ENCODE results near the gene GXYLT1.
"Not testable (repeated sequence)": the region's sequence is repeated elsewhere in the genome, so short reads cannot be mapped to it uniquely, and the experiment has no call there.

GXYLT1 gene, protein sequence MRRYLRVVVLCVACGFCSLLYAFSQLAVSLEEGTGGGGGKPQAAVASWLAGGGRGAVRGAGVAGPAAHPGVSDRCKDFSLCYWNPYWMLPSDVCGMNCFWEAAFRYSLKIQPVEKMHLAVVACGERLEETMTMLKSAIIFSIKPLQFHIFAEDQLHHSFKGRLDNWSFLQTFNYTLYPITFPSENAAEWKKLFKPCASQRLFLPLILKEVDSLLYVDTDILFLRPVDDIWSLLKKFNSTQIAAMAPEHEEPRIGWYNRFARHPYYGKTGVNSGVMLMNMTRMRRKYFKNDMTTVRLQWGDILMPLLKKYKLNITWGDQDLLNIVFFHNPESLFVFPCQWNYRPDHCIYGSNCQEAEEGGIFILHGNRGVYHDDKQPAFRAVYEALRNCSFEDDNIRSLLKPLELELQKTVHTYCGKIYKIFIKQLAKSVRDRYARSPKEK

DNA sequence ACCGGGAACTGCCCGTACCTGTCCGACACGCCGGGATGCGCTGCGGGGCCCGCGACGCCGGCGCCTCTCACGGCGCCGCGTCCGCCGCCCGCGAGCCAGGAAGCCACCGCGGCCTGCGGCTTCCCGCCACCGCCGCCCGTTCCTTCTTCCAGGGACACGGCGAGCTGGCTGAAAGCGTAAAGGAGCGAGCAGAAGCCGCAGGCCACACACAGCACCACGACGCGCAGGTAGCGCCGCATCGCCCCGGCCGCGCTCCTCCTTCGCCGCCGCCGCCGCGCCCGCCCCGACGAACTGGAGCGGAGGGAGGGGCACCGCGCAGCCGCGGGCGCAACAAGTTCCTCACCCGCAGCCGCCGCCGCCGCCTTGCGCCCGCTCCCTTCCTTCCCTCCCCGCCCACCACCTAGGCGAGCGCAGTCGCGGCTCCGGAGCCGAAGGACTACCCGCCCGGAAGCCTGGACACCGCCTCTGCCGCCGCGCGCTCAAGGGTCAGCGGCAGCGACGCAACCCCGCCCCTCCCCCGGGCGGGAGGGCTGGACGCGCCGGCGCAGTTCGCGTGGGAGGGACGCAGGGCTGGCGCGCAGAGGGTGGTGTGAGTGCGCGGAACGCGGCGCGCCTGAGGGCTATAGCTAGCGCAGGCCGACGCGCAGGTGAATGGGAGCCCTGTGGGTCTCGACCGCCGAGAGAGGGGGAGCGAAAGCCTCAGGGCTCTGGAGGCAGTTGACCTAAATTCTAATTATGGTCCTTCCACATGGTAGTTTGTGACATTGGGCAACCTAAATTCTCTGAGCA, at the start of gene GXYLT1:
Gene GXYLT1 (minus strand): TSS at position 467 of the 789 bp plus-strand sequence. CDS start 228 bp downstream, at position 239.
- TF ChIP-seq, protein P1, sequence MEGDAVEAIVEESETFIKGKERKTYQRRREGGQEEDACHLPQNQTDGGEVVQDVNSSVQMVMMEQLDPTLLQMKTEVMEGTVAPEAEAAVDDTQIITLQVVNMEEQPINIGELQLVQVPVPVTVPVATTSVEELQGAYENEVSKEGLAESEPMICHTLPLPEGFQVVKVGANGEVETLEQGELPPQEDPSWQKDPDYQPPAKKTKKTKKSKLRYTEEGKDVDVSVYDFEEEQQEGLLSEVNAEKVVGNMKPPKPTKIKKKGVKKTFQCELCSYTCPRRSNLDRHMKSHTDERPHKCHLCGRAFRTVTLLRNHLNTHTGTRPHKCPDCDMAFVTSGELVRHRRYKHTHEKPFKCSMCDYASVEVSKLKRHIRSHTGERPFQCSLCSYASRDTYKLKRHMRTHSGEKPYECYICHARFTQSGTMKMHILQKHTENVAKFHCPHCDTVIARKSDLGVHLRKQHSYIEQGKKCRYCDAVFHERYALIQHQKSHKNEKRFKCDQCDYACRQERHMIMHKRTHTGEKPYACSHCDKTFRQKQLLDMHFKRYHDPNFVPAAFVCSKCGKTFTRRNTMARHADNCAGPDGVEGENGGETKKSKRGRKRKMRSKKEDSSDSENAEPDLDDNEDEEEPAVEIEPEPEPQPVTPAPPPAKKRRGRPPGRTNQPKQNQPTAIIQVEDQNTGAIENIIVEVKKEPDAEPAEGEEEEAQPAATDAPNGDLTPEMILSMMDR (IDR thresholded peaks at IDR 0.05; ENCODE audit: control insufficient read depth, extremely low read depth, insufficient read depth), result no peak
- peak within 1 kb of the TSS; percentile 70 for H3K4me3 ChIP-seq (ENCODE audit: low read depth, low read length)
- peak; percentile 78 for DNase-seq (ENCODE audit: low read depth)

DNA sequence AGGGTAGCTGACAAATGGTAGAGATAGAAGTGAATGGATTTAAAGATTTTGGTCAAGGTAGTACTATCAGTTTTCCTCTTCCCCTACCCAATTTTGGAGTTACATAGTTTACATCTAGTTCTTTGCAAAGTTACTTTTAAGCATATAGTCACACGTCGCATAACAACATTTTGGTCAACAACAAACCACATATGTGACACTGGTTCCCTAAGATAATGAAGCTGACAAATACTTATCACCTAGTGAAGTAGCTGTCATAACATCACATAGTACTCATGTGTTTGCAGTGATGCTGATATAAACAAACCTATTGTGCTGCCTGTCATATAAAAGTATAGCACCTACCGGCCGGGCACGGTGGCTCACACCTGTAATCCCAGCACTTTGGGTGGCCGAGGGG, 48.0 kb upstream of the GXYLT1 start:
- no peak overlapping the region for H3K4me3 ChIP-seq (ENCODE audit: low read depth, low read length)
- TF ChIP-seq, protein P1 (IDR thresholded peaks at IDR 0.05; ENCODE audit: control insufficient read depth, extremely low read depth, insufficient read depth), result no peak
- no peak for DNase-seq (ENCODE audit: low read depth)

DNA sequence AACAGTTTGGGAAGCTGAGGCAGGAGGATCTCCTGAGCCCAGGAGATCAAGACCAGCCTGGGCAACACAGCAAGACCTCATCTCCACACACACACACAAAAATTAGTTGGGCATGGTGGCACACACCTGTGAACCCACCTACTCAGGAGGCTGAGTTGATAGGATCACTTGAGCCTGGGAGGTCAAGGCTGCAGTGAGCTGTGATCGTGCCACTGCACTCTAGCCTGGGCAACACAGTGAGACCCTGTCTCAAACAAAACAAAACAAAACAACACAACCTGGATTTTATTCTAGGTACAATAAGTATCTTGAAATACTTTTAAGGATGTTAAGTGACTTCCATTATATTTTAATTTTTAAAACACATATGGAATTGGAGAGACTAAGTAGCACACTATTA, 47.6 kb upstream of the GXYLT1 start:
- TF ChIP-seq, protein P1 (IDR thresholded peaks at IDR 0.05; ENCODE audit: control insufficient read depth, extremely low read depth, insufficient read depth), result no peak
- no peak for DNase-seq (ENCODE audit: low read depth)
- no peak overlapping the region for H3K4me3 ChIP-seq (ENCODE audit: low read depth, low read length)

DNA sequence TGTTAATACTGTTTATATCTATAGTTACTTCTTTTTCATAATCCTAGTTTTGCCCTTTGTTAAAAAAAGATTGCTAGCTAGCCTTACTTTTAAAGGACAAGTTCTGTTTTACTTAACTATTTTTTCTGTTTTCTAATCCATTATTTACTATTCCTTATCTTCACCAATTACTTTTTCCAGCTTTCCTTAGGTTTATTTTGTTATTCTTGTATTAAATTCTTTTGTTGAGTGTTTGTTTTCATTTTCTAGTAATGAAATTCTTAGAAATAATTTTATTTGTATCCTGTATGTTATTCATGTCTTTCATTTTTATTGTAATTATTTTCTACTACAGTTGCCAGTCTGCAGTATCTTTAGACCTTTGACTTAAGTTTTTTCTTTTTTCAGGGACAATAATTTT, 45.7 kb upstream of the GXYLT1 start:
- TF ChIP-seq, protein P1 (IDR thresholded peaks at IDR 0.05; ENCODE audit: control insufficient read depth, extremely low read depth, insufficient read depth), result no peak
- DNase-seq (ENCODE audit: low read depth), result no peak

DNA sequence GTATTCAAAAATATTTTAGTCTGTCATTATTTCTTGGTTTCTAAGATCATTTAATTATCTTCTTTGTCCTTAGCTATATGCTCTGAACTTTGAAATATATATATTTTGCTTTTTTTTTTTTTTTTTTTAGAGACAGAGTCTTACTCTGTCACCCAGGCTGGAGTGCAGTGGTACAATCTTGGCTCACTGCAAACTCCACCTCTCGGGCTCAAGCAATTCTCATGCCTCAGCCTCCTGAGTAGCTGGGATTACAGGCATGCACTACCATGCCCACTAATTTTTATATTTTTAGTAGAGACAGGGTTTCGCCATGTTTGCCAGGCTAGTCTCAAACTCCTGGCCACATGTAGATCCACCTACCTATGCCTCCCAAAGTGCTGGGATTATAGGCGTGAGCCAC, 43.6 kb upstream of the GXYLT1 start:
- DNase-seq (ENCODE audit: low read depth); H3K4me3 ChIP-seq (ENCODE audit: low read depth, low read length): not testable (repeated sequence)

More for the DNA sequence above, 45.7 kb upstream of the GXYLT1 start:
- no peak overlapping the region for H3K4me3 ChIP-seq (ENCODE audit: low read depth, low read length)

DNA sequence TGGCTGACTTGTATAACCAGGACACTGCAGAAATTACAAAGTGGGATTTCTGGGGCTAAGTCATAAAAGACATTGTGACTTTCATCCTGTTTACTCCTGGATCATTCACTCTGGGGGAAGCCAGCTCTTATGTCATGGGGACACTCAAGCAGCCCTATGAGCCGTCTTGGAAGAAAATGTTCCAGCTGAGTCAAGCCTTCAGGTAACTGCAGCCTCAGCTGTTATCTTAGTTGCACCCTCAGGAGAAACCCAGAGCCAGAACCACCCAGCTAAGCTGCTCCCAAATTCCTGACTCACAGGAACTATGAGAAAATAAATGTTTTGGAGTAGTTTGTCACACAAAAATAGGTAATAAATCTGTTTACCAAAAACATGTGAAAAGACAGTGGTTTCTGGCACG, 43.1 kb upstream of the GXYLT1 start:
- no peak for DNase-seq (ENCODE audit: low read depth)
- TF ChIP-seq, protein P1 (IDR thresholded peaks at IDR 0.05; ENCODE audit: control insufficient read depth, extremely low read depth, insufficient read depth), result no peak
- H3K4me3 ChIP-seq (ENCODE audit: low read depth, low read length), result no peak overlapping the region

DNA sequence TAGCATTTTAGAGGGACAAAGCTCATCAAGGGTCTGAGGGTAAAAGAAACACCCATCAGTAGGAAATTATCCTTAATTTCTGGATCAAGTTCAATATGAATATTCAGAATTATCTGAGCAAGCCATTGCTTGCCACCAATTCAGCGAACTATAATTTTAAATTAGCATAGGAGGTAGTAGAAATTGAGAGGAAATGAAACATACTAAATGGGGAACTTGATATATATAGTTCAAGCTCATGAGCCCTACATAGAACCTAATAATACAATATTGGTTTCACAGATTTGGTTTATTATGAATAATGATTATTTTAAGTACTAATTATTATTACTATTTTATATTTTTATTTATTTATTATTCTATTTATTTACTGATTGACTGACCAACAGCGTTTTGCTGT, 42.1 kb upstream of the GXYLT1 start:
- no peak for DNase-seq (ENCODE audit: low read depth)
- no peak overlapping the region for H3K4me3 ChIP-seq (ENCODE audit: low read depth, low read length)
- TF ChIP-seq, protein P1 (IDR thresholded peaks at IDR 0.05; ENCODE audit: control insufficient read depth, extremely low read depth, insufficient read depth), result no peak
